SU-DHL-6 (cell line): Measurements from ENCODE around the gene APOL2.

Source experiments
- EZH2phosphoT487 ChIP-seq: fragments of 200-600 bp; sonication (generic), shearing (Covaris generic); conservative IDR thresholded peaks from 2 replicates; pipeline ENCODE4 v1.6.1; 2018; ENCODE audit warnings: mild to moderate bottlenecking, antibody characterized with exemption, low read length, moderate library complexity, mixed read lengths
- TF ChIP-seq, protein P1 (sequence below): fragments of 200-600 bp; sonication (generic); IDR thresholded peaks from one replicate; pipeline ENCODE4 v1.5.1; 2017; ENCODE audit warnings: antibody characterized with exemption, mild to moderate bottlenecking, low read length, moderate library complexity; ENCODE audit not compliant: insufficient read depth, poor library complexity, severe bottlenecking

DNA sequence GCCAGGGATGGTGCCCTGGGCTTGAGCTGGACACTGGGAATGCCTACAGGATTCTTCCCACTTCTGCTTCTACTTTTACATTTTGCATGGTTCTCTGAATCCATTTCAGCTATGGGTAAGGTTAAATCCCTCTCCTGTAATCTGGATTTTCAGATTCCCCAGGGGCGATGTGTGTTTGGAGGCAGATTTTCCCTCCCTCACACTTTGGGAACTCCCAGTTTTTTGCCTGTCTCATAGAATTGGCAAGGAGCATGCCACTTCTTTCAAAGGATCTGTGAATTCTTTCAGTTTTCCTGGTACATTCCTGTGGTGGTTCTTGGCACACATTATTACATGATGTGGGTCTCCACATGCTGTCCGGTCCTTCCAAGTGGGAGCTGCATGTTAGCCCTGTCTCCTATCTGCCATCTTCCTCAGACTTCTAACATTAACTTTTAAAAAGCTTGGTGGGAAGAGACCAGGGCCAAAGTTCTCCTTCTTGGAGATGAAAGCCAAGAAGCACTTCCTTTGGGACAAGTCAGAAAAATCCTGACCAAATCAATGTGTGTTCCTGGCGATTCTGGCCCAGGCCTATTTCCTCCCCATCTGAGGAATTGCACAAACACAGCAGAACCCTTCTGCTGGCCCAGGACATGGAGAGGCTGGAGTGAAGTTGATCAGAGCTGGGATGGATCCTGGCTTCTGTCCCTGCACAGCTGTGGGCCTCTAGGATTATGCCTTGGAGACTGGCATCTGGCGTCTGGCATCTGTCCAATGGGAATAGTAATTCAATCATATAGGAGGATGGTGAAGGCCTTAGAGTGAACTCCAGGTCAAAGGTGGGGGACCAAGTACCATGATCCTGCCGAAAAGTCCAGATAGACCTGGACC is 5.4 kb upstream of the APOL2 start:
- TF ChIP-seq, protein P1, sequence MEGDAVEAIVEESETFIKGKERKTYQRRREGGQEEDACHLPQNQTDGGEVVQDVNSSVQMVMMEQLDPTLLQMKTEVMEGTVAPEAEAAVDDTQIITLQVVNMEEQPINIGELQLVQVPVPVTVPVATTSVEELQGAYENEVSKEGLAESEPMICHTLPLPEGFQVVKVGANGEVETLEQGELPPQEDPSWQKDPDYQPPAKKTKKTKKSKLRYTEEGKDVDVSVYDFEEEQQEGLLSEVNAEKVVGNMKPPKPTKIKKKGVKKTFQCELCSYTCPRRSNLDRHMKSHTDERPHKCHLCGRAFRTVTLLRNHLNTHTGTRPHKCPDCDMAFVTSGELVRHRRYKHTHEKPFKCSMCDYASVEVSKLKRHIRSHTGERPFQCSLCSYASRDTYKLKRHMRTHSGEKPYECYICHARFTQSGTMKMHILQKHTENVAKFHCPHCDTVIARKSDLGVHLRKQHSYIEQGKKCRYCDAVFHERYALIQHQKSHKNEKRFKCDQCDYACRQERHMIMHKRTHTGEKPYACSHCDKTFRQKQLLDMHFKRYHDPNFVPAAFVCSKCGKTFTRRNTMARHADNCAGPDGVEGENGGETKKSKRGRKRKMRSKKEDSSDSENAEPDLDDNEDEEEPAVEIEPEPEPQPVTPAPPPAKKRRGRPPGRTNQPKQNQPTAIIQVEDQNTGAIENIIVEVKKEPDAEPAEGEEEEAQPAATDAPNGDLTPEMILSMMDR = no peak
- no peak for TF ChIP-seq EZH2phosphoT487
